Stimulated activated CD8-positive, alpha-beta memory T cell treated with anti-CD3 and anti-CD28 coated beads, Interleukin-4, amount 100 ng/mL, for 48 hours (primary cell): ENCODE measurements around the gene INO80.
"Not testable (repeated sequence)": the region's sequence is repeated elsewhere in the genome, so short reads cannot be mapped to it uniquely, and the experiment has no call there.

ENCODE experiments used
- DNase-seq: peaks from one replicate; pipeline ENCODE4 v3.0.0-alpha.2; 2020

Gene INO80

GRCh38 chr15:41116116-41116961 is at the start of gene INO80:
Gene INO80 (minus strand): TSS chr15:41116280. CDS start chr15:41096310, 19,970 bp downstream.
- peak; percentile 98 for DNase-seq

DNA sequence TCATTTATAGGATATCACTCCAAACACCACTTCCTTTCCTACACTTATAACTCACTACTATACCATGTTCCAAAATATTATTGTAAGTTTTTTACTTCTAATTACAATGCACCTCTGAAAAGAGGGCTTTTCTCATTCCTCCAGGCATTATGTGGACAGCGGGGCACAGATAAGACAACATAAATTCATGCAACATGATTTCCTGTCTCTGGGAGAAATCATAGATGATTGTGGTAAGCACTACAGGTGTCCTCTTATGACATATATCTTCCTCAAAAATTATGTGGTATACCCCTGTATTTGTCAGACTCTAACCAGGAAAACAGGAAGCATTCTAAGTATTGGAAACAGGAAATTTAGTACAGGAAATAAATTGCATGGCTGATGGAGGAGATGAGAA is 45.7 kb upstream of the INO80 start:
- DNase-seq = no peak

- DNase-seq = no peak
Measured at GRCh38 chr15:41161336-41161735, 45.3 kb upstream of the INO80 start.

DNA sequence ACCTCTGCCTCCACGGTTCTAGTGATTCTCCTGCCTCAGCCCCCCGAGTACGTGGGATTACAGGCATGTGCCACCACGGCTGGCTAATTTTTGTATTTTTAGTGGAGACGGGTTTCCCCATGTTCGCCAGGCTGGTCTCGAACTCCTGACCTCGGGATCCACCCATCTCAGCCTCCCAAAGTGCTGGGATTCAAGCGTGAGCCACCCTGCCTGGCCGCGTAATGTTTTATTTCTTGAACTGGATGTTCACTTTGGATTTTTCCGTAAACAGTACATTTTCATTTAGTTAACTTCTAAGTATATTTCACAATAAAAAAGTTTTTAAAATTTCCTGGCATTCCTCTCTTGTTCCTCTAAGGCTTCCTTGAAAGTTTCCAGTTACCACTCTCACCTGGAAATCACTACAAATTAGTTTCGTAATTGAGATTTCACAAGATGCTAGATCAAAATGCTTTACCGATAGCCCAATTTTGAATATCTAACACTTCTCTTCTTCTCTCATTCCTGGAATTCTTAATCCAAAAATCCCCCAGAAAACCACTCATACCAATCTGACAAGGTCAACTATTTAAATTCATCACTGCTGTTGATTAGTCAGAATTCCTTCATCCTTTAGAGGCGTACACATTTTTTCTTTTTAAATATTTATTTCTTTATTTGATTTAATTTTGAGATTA is 44.7 kb upstream of the INO80 start:
- DNase-seq = no peak

DNA sequence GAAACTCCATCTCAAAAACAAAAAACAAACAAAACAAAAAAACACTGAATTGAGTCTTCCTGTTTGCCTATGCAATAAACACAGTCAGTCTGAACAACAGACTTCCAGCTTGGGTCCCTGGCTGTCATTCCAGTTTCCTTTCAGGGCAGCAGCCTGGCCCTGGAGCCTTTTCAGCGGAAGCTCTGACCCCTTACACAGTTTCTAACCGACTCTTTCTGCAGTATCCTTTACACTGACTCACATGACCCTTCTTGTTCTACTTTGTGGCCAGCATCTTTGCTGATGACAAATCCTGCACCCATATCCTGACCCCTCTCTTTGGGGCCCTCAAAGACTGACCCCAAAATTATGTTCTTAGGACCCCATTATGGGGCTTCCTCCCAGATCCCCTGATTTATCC is 38.3 kb upstream of the INO80 start:
- no peak for DNase-seq

GRCh38 chr15:41153733-41154132 is 37.7 kb upstream of the INO80 start:
- DNase-seq = no peak

DNA sequence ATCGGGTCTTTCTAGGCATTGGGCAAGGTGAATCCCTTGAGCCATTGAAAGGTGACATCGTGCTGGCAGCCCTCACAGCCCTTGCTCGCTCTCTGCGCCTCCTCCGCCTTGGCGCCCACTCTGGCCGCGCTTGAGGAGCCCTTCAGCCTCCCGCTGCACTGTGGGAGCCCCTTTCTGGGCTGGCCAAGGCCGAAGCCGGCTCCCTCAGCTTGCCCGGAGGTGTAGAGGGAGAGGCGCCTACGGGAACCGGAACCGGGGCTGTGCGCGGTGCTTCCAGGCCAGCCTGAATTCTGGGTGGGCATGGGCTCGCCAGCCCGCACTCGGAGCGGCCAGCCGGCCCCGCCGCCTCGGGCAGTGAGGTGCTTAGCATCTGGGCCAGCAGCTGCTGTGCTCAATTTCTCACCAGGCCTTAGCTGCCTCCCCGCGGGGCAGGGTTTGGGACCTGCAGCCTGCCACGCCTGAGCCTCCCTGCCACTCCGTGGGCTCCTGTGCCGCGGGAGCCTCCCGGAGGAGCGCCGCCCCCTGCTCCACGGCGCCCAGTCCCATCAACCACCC is 35.4 kb upstream of the INO80 start:
- DNase-seq = no peak

DNA sequence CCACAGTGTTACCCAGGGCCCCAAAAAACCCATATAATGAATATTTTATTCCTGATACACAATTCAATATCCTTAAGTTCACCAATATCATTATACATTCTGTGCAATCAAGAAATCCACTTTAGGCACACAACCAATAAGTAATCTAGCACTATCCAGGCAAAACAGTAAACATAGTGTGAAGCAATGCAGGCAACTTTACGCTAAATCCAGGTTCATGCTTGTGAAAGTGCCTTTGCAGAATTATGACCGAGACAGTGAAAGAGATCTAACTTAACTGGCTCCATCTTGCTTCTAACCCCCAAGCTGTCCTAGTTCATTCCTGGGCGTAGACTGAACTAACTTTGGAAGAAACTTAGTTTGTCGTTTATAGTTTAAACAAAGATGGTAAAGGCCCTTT is 34.2 kb upstream of the INO80 start:
- DNase-seq = no peak

GRCh38 chr15:41148065-41148464 is 32.0 kb upstream of the INO80 start:
- DNase-seq = no peak

- DNase-seq = no peak
Measured at GRCh38 chr15:41139619-41140018, 23.5 kb upstream of the INO80 start.

GRCh38 chr15:41139112-41139511 is 23.0 kb upstream of the INO80 start:
- not testable (repeated sequence) for DNase-seq

- not testable (repeated sequence) for DNase-seq
Measured at GRCh38 chr15:41135580-41135979, 19.5 kb upstream of the INO80 start.

DNA sequence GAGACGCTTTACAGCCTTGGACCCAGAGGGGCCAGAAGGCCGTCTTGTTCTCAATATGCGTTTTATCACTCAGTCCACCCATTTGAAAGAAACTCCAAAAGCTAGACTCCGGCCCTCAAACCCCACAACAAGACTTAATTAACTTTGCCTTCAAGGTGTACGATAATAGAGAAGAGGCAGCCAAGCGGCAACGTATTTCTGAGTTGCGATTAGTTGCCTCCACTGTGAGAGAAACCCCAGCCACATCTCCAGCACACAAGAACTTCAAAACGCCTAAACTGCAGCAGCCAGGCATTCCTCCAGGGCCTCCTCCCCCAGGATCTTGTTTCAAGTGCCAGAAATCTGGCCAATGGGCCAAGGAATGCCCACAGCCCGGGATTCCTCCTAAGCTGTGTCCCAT is 17.4 kb upstream of the INO80 start:
- no peak for DNase-seq

- DNase-seq = not testable (repeated sequence)
Measured at GRCh38 chr15:41132094-41132493, 16.0 kb upstream of the INO80 start.

DNA sequence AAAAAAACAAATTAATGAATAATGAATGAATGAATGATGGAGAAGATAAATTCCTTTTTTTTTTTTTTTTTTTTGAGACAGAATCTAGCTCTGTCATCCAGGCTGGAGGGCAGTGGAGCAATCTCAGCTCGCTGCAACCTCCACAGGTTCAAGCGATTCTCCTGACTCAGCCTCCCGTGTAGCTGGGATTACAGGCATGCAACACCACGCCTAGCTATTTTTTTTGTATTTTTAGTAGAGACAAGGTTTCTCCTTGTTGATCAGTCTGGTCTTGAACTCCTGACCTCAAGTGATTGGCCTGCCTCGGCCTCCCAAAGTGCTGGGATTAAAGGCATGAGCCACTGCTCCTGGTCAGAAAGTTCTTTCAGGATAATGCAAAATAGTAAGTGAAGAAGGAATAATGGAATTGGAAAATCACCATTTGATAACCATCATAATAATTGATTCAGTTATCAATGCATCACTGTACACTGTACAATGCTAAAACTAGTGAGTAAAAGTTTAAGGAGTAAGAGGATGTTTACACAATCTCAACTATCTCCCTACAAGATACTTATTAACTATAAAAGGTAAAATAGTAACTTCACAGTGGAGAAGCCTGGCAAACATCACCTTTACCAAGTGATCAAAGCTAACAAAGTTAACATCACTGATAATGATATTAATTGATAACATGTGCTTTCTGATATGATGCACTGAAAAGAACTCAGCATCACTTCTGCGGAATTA is 12.3 kb upstream of the INO80 start:
- DNase-seq = no peak

- DNase-seq = no peak
Measured at GRCh38 chr15:41125931-41126642, 10.0 kb upstream of the INO80 start.

- DNase-seq = no peak
Measured at GRCh38 chr15:41125063-41125669, 9.1 kb upstream of the INO80 start.

DNA sequence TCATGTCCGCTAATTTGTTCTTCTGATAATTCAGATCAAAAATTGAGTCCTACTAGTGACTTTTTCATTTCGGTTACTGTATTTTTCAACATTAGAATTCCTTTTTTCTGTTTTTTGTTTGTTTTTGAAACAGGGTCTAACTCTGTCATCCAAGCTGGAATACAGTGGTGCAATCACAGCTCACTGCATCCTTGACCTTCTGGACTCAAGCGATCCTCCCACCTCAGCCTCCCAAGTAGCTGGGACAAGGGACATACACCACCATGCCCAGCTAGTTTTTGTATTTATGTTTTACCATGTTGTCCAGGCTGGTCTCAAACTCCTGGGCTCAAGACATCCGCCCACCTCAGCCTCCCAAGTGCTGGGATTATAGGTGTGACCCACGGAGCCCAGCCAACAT is 8.0 kb upstream of the INO80 start:
- DNase-seq = no peak

GRCh38 chr15:41122849-41123248 is 6.8 kb upstream of the INO80 start:
- DNase-seq = no peak

- no peak for DNase-seq
Measured at GRCh38 chr15:41121951-41122350, 5.9 kb upstream of the INO80 start.

- no peak for DNase-seq
Measured at GRCh38 chr15:41116962-41117252, 827 bp upstream of the INO80 start.

GRCh38 chr15:41115652-41116115 is 396 bp downstream of the INO80 start:
- DNase-seq = peak; percentile 79
